Breast epithelium (tissue), 3 donors: ENCODE data around the gene IL20.

Experiments
- CTCF ChIP-seq, 3 donors: fragments of 450-650 bp; IDR thresholded peaks; one replicate each; pipeline ENCODE4 v1.5.1; 2016 to 2017; ENCODE audit warnings: antibody characterized with exemption in 3 of 3, mild to moderate bottlenecking in 3 of 3, moderate library complexity in 3 of 3
- POLR2A ChIP-seq: fragments of 450-650 bp; IDR thresholded peaks from one replicate; pipeline ENCODE4 v1.6.1; 2016; ENCODE audit warnings: antibody characterized with exemption, mild to moderate bottlenecking, moderate library complexity

GRCh38 chr1:206864939-206865671 is at the start of gene IL20:
- TF ChIP-seq CTCF (IDR thresholded peaks at IDR 0.05) = peak; percentile 56 to 89 (median 73)
- no peak for TF ChIP-seq POLR2A
